Measurements from ENCODE around the gene TMEM44. TPM values are rescaled to one million over a fixed set of nuclear protein-coding genes. Genes with fewer than 3 reads are reported as not detected.

The TMEM44 gene
- total and polyA plus RNA-seq, 9 of the 15 experiments (the other 6 are each of a cell fraction or from before 2014, with no cell fraction given) = 0.53 to 18.1 (median 11.3) TPM

- peaks cover 3% of the 10 kb centered on the region; the same call in 1 of the 3 replicates for H3K36me3 ChIP-seq (ENCODE audit: control insufficient read depth, insufficient read depth, low read length)
- ATAC-seq (no peak), DNase-seq (ENCODE audit: extremely low read depth in 1 of 4, low spot score in 3 of 4) (no peak), FAIRE-seq (no peak)
- CTCF ChIA-PET (ENCODE audit: low intra/inter-chr PET ratio) = no interaction called here
- H3K4me1 ChIP-seq (replicated peaks in 1 of 2; ENCODE audit: control insufficient read depth in 2 of 2, insufficient read depth in 2 of 2, low read length in 2 of 2) = no peaks in the 10 kb centered on the region
- 52% methylated on average over 8 of the region's 9 CpGs for WGBS (ENCODE audit: insufficient coverage, low coverage, missing lambda C conversion rate)
- H3K79me2 ChIP-seq (ENCODE audit: control insufficient read depth, insufficient read depth, low read length) = no peaks in the 10 kb centered on the region
- in situ Hi-C loops (cut with MboI) (no loop called here), intact Hi-C loops (cut with micrococcal nuclease) (no loop called here)
- BruUV-seq (replicated peaks) = no TSS peak
- H3K9ac ChIP-seq (ENCODE audit: insufficient read depth in 1 of 2, low read depth in 2 of 2, low read length in 2 of 2) = peak overlapping the region in 1 of 2 experiments; percentile 23; a peak in 1 of 4 replicates
- H3K4me2 ChIP-seq (ENCODE audit: insufficient read depth, low read length) = no peak overlapping the region
- no peaks in the 10 kb centered on the region for H3K27me3 ChIP-seq (ENCODE audit: control insufficient read depth in 2 of 2, insufficient read depth in 2 of 2, low read length in 2 of 2)
- H3K9me1 ChIP-seq (ENCODE audit: control insufficient read depth, insufficient read depth, low read length) = no peaks in the 10 kb centered on the region
- H2AFZ ChIP-seq (ENCODE audit: low read depth, low read length) = no peak overlapping the region
- TF ChIP-seq E2F3 (CRISPR knock-in tag; IDR thresholded peaks at IDR 0.05) (no peak), ZNF318 (IDR thresholded peaks at IDR 0.05; ENCODE audit: borderline replicate concordance in 1 of 2, low read depth in 1 of 2) (no peak), CGGBP1 (CRISPR knock-in tag; IDR thresholded peaks at IDR 0.05) (no peak), HDAC2 (IDR thresholded peaks at IDR 0.05) (no peak), VEZF1 (CRISPR knock-in tag; IDR thresholded peaks at IDR 0.05) (no peak), CHAMP1 (IDR thresholded peaks at IDR 0.05) (no peak), FUS (optimal IDR thresholded peaks at IDR 0.05; ENCODE audit: low read depth, low read length) (no peak), CBX5 (IDR thresholded peaks at IDR 0.05; ENCODE audit: borderline replicate concordance, low read depth) (no peak)
- H4K20me1 ChIP-seq (replicated peaks; ENCODE audit: control insufficient read depth, insufficient read depth, low read length) = no peaks in the 10 kb centered on the region
- H3K27ac ChIP-seq (ENCODE audit: extremely low read depth, low read depth, low read length) = no peak overlapping the region
- H3K4me3 ChIP-seq = no peak overlapping the region
- H3K9me3 ChIP-seq (replicated peaks; ENCODE audit: control insufficient read depth, insufficient read depth, low read depth, low read length) = no peaks in the 10 kb centered on the region
- POLR2A ChIA-PET = interaction anchor here (0.6 kb wide), 1 partner anchor 166 kb away, joined by 3 read pairs; no protein-coding TSS in a partner anchor
These were observed 24.2 kb downstream of the TMEM44 start for GRCh38 chr3:194608981-194609380.
